ENCODE data around the gene OR5AU1. TPM values are rescaled to one million over a fixed set of nuclear protein-coding genes. Genes with fewer than 3 reads are reported as not detected.

The OR5AU1 gene
- polyA plus RNA-seq, 1 experiment: not detected

DNA sequence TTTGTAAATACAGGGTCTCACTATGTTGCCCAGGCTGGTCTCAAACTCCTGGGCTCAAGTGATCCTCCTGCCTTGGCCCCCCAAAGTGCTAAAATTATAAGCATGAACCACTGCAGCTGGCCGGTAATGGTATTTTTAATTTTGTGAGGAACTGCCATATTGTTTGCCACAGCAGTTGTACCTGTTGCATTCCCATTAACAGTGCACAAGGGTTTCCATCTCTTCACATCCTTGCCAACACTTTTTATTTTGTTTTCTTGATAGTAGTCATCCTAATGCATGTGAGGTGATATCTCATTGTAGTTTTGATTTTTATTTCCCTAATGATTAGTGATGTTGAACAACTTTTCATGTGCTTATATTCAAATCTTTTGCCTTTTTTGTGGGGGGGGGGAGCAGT lies 13.5 kb downstream of the OR5AU1 start:
- ChIA-PET CTCF (no interaction called here), POLR2A (no interaction called here)
- H3K27ac ChIP-seq (ENCODE audit: low read depth, low read length): no peak overlapping the region
- DNase-seq (ENCODE audit: low read depth, low spot score): no peak
- TF ChIP-seq, protein P1, sequence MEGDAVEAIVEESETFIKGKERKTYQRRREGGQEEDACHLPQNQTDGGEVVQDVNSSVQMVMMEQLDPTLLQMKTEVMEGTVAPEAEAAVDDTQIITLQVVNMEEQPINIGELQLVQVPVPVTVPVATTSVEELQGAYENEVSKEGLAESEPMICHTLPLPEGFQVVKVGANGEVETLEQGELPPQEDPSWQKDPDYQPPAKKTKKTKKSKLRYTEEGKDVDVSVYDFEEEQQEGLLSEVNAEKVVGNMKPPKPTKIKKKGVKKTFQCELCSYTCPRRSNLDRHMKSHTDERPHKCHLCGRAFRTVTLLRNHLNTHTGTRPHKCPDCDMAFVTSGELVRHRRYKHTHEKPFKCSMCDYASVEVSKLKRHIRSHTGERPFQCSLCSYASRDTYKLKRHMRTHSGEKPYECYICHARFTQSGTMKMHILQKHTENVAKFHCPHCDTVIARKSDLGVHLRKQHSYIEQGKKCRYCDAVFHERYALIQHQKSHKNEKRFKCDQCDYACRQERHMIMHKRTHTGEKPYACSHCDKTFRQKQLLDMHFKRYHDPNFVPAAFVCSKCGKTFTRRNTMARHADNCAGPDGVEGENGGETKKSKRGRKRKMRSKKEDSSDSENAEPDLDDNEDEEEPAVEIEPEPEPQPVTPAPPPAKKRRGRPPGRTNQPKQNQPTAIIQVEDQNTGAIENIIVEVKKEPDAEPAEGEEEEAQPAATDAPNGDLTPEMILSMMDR (IDR thresholded peaks at IDR 0.05; ENCODE audit: low read depth, low read length): no peak
- no peak overlapping the region for H3K4me3 ChIP-seq (ENCODE audit: low read depth, low read length)
- H3K27me3 ChIP-seq (ENCODE audit: control insufficient read depth, insufficient read depth, low read length): no peaks in the 10 kb centered on the region
- no peaks in the 10 kb centered on the region for H3K9me3 ChIP-seq (ENCODE audit: control insufficient read depth, insufficient read depth, low read length)

DNA sequence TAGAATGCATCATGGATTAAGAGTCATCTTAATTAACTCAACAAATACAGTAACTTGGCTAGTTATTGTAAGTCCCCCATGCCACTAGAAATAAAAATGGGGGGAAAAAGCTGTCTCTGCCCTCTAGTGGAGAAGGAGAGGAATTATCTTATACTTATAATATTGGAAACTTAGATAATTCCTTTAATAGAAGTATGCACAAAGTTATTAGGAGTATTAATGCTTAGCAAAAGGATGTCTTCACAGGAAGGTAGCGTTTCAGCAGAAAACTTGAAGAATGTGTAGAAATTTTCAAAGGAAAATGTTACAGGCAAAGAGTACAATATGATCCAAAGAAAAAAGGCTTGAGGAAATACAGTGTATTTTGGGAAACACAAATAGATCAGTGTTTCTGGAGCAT lies 19.8 kb downstream of the OR5AU1 start:
- no peak overlapping the region for H3K27ac ChIP-seq (ENCODE audit: low read depth, low read length)
- no peak for DNase-seq (ENCODE audit: low read depth, low spot score)
- no peaks in the 10 kb centered on the region for H3K9me3 ChIP-seq (ENCODE audit: control insufficient read depth, insufficient read depth, low read length)
- CTCF ChIA-PET: interaction anchor here (0.8 to 5.4 kb wide), 17 partner anchors 9 to 139 kb away, joined by 3 to 36 read pairs (median 5); partner anchors contain the start of gene OR5AU1
- no peak overlapping the region for H3K4me3 ChIP-seq (ENCODE audit: low read depth, low read length)
- H3K27me3 ChIP-seq (ENCODE audit: control insufficient read depth, insufficient read depth, low read length): peaks cover 2% of the 10 kb centered on the region
- TF ChIP-seq, protein P1 (IDR thresholded peaks at IDR 0.05; ENCODE audit: low read depth, low read length): peak; percentile 74
- POLR2A ChIA-PET: no interaction called here

DNA sequence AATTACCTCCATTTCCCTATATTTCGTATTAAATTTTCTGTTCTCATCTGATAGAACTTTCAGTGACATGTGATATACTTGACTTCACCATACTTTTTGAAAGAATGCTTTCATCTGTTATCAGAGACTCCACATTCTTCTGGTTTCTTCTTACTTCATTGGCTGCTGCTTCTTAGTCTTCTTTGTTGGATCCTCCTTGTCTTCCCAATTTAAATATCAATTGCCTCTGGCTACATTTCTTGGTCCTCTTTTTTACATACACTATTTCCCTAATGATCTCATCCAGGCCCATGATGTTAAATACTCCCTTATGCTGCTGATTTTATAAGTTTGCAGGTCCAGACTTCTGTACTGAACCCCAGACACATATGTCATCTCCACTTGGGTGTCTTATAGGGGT lies 22.0 kb downstream of the OR5AU1 start:
- ChIA-PET CTCF (interaction anchor here (5.4 kb wide), 1 partner anchor 119 kb away, joined by 36 read pairs; no protein-coding TSS in a partner anchor), POLR2A (no interaction called here)
- Histone ChIP-seq H3K4me3 (ENCODE audit: low read depth, low read length) (no peak overlapping the region), H3K27ac (ENCODE audit: low read depth, low read length) (no peak overlapping the region), H3K27me3 (ENCODE audit: control insufficient read depth, insufficient read depth, low read length) (peaks cover 2% of the 10 kb centered on the region), H3K9me3 (ENCODE audit: control insufficient read depth, insufficient read depth, low read length) (no peaks in the 10 kb centered on the region)
- DNase-seq (ENCODE audit: low read depth, low spot score): no peak
- TF ChIP-seq, protein P1 (IDR thresholded peaks at IDR 0.05; ENCODE audit: low read depth, low read length): no peak

DNA sequence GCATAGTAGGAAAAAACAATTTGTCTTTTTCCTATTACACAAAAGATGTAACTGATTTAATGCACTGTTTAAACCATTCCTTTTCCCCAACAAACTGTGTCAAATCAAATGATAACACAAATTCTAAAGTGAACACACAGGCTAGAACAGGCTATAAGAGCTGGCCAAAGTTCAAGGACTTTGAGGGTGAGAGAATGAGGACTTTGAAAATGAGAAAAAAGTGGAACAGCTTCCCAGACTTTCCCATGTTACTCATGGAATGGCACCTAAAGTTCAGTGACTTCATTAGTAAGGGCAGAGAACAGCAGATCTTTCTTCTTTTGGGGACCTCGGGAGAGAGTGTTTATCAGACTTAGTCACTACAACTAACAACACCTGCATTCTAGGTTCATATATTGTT lies 32.4 kb downstream of the OR5AU1 start:
- CTCF ChIA-PET: interaction anchor here (0.5 to 3.5 kb wide), 6 partner anchors 9 to 251 kb away, joined by 3 to 27 read pairs (median 4); no protein-coding TSS in a partner anchor
- no peak for DNase-seq (ENCODE audit: low read depth, low spot score)
- TF ChIP-seq, protein P1 (IDR thresholded peaks at IDR 0.05; ENCODE audit: low read depth, low read length): no peak
- H3K27ac ChIP-seq (ENCODE audit: low read depth, low read length): no peak overlapping the region
- POLR2A ChIA-PET: no interaction called here
- no peaks in the 10 kb centered on the region for H3K9me3 ChIP-seq (ENCODE audit: control insufficient read depth, insufficient read depth, low read length)
- H3K4me3 ChIP-seq (ENCODE audit: low read depth, low read length): no peak overlapping the region
- H3K27me3 ChIP-seq (ENCODE audit: control insufficient read depth, insufficient read depth, low read length): peaks cover 10% of the 10 kb centered on the region

DNA sequence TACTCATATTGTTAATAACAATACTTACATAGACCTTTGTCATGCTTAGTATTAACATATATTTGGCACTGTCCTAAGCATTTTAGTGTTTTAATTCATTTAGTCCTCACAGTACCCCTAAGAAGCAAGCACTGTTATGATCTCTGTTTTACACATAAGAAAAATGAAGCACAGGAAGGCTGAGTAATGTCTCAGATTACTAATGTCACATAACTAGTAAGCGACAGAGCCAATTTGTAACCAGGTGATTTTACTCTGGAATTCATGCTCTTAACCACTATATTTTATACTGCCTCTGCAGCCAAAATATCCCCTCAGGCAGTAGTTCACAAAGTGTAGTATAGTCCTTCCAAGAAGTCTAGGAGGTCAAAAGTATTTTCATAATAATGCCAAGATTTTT lies 34.7 kb downstream of the OR5AU1 start:
- Histone ChIP-seq H3K27ac (ENCODE audit: low read depth, low read length) (no peak overlapping the region), H3K27me3 (ENCODE audit: control insufficient read depth, insufficient read depth, low read length) (peaks cover 7% of the 10 kb centered on the region), H3K9me3 (ENCODE audit: control insufficient read depth, insufficient read depth, low read length) (no peaks in the 10 kb centered on the region), H3K4me3 (ENCODE audit: low read depth, low read length) (no peak overlapping the region)
- CTCF ChIA-PET: no interaction called here
- POLR2A ChIA-PET: no interaction called here
- no peak for DNase-seq (ENCODE audit: low read depth, low spot score)
- TF ChIP-seq, protein P1 (IDR thresholded peaks at IDR 0.05; ENCODE audit: low read depth, low read length): no peak
